A673 (cell line): ENCODE results near the gene PADI1.

Source experiments
- EZH2 ChIP-seq: fragments of 200-600 bp; sonication (generic); IDR thresholded peaks from 2 replicates; pipeline ENCODE4 v1.6.1; 2017; ENCODE audit warnings: borderline replicate concordance, low read depth, mild to moderate bottlenecking, mixed read lengths, antibody characterized with exemption, low read length; ENCODE audit not compliant: poor library complexity, severe bottlenecking
- TF ChIP-seq, protein P1 (sequence below): fragments of 300-800, 200-600 bp; sonication (generic); conservative IDR thresholded peaks from 2 replicates; pipeline ENCODE4 v1.5.1; 2017; ENCODE audit warnings: low read depth, mild to moderate bottlenecking, antibody characterized with exemption, low read length, moderate library complexity, mixed read lengths

- TF ChIP-seq, protein P1, sequence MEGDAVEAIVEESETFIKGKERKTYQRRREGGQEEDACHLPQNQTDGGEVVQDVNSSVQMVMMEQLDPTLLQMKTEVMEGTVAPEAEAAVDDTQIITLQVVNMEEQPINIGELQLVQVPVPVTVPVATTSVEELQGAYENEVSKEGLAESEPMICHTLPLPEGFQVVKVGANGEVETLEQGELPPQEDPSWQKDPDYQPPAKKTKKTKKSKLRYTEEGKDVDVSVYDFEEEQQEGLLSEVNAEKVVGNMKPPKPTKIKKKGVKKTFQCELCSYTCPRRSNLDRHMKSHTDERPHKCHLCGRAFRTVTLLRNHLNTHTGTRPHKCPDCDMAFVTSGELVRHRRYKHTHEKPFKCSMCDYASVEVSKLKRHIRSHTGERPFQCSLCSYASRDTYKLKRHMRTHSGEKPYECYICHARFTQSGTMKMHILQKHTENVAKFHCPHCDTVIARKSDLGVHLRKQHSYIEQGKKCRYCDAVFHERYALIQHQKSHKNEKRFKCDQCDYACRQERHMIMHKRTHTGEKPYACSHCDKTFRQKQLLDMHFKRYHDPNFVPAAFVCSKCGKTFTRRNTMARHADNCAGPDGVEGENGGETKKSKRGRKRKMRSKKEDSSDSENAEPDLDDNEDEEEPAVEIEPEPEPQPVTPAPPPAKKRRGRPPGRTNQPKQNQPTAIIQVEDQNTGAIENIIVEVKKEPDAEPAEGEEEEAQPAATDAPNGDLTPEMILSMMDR = no peak
- TF ChIP-seq EZH2 = no peak
These were observed 46.3 kb downstream of the PADI1 start for GRCh38 chr1:17251246-17251645.
